ENCODE measurements around the gene CIZ1. TPM values are rescaled to one million over a fixed set of nuclear protein-coding genes. Genes with fewer than 3 reads are reported as not detected.

Gene CIZ1
- total and polyA plus RNA-seq, 9 of the 15 experiments (the other 6 are each of a cell fraction or from before 2014, with no cell fraction given): 6.6 to 329 (median 87.8) TPM

GRCh38 chr9:128159784-128160602, 31.4 kb downstream of the CIZ1 start, which contains the start of gene BBLN (continued):
- TF ChIP-seq ZNF253 (CRISPR knock-in tag; conservative IDR thresholded peaks at IDR 0.05): 0 out of 2 replicates have a peak, but pooled peaks have one; percentile 72
- no peak for TF ChIP-seq ZNF507 (tag; conservative IDR thresholded peaks at IDR 0.05)
- TF ChIP-seq SMAD2 (IDR thresholded peaks at IDR 0.05; ENCODE audit: low read depth, low read length): no peak
- no peak for TF ChIP-seq L3MBTL2 (IDR thresholded peaks at IDR 0.05)
- no peak for TF ChIP-seq PPARD (CRISPR knock-in tag; IDR thresholded peaks at IDR 0.05)
- TF ChIP-seq FIP1L1 (IDR thresholded peaks at IDR 0.05; ENCODE audit: low read depth, low read length, poor library complexity, severe bottlenecking): peak; percentile 96
- no peak for TF ChIP-seq ZNF217 (CRISPR knock-in tag; IDR thresholded peaks at IDR 0.05)
- TF ChIP-seq BCLAF1 (IDR thresholded peaks at IDR 0.05; ENCODE audit: borderline replicate concordance in 1 of 2, control insufficient read depth in 1 of 2, low read depth in 2 of 2, low read length in 1 of 2): peak in 1 of 2 experiments; percentile 87; a peak in 2 of 4 replicates
- no peak for TF ChIP-seq BDP1 (IDR thresholded peaks at IDR 0.05; ENCODE audit: insufficient read depth, insufficient read length)
- peak; percentile 61 for TF ChIP-seq KHSRP (IDR thresholded peaks at IDR 0.05)
- no peak for TF ChIP-seq ZNF778 (CRISPR knock-in tag; IDR thresholded peaks at IDR 0.05)
- TF ChIP-seq SMARCA5 (IDR thresholded peaks at IDR 0.05): no peak
- peak; percentile 67 for TF ChIP-seq ZNF57 (CRISPR knock-in tag; IDR thresholded peaks at IDR 0.05)
- TF ChIP-seq ZNF511 (CRISPR knock-in tag; IDR thresholded peaks at IDR 0.05): no peak
- TF ChIP-seq ZNF445 (CRISPR knock-in tag; IDR thresholded peaks at IDR 0.05; ENCODE audit: low read depth): 0 out of 2 replicates have a peak, but pooled peaks have one; percentile 17
- peak; percentile 23 for TF ChIP-seq SMAD1 (IDR thresholded peaks at IDR 0.05; ENCODE audit: low read depth, low read length, partially characterized antibody)
- no peak for TF ChIP-seq ZZZ3 (IDR thresholded peaks at IDR 0.05)
- TF ChIP-seq PREB (CRISPR knock-in tag; IDR thresholded peaks at IDR 0.05): no peak
- TF ChIP-seq GMEB1 (CRISPR knock-in tag; IDR thresholded peaks at IDR 0.05): peak; percentile 62
- TF ChIP-seq ZFP30 (CRISPR knock-in tag; IDR thresholded peaks at IDR 0.05; ENCODE audit: borderline replicate concordance): no peak

All from K562 (cell line).